Liver (tissue), 9 donors: ENCODE measurements around the gene VEGFC. TPM values are rescaled to one million over a fixed set of nuclear protein-coding genes. Genes with fewer than 3 reads are reported as not detected.

ENCODE experiments used
- DNase-seq: peaks from one replicate; pipeline ENCODE4 v3.0.0-alpha.2; 2017; ENCODE audit warnings: low spot score
- H3K27ac ChIP-seq, 2 donors: one replicate each; pipeline ENCODE4 v1.7.0; 2013; ENCODE audit warnings: inconsistent platforms in 2 of 2, low read length in 2 of 2, control low read depth in 1 of 2, low read depth in 1 of 2, mild to moderate bottlenecking in 1 of 2
- H3K27me3 ChIP-seq, 4 donors: one replicate each; pipeline versions ENCODE4 v1.6.1 to v1.7.0; 2013; ENCODE audit warnings: low read length in 3 of 4, inconsistent platforms in 1 of 4, mild to moderate bottlenecking in 1 of 4, moderate library complexity in 1 of 4; ENCODE audit not compliant: control insufficient read depth in 4 of 4, insufficient read depth in 4 of 4
- H3K36me3 ChIP-seq, 4 donors: one replicate each; pipeline versions ENCODE4 v1.6.1 to v1.7.0; 2013; ENCODE audit warnings: low read length in 3 of 4, mild to moderate bottlenecking in 3 of 4, low read depth in 1 of 4, moderate library complexity in 1 of 4; ENCODE audit not compliant: control insufficient read depth in 4 of 4, insufficient read depth in 3 of 4
- H3K4me1 ChIP-seq, 4 donors: one replicate each; pipeline versions ENCODE4 v1.6.1 to v1.7.0; 2013; ENCODE audit warnings: low read length in 3 of 4, mild to moderate bottlenecking in 3 of 4, moderate library complexity in 1 of 4; ENCODE audit not compliant: control insufficient read depth in 4 of 4, insufficient read depth in 4 of 4
- H3K4me3 ChIP-seq, 3 donors: one replicate each; pipeline versions ENCODE4 v1.6.1 to v1.7.0; 2013; ENCODE audit warnings: low read length in 3 of 3, control low read depth in 1 of 3, low read depth in 1 of 3, mild to moderate bottlenecking in 1 of 3
- H3K9ac ChIP-seq, 2 donors: one replicate each; pipeline ENCODE4 v1.7.0; 2013; ENCODE audit warnings: low read length in 2 of 2, mild to moderate bottlenecking in 2 of 2, moderate library complexity in 2 of 2, control low read depth in 1 of 2, low read depth in 1 of 2
- H3K9me3 ChIP-seq, 4 donors: one replicate each; pipeline versions ENCODE4 v1.6.1 to v1.7.0; 2013; ENCODE audit warnings: low read length in 3 of 4; ENCODE audit not compliant: control insufficient read depth in 4 of 4
- ATF3 ChIP-seq: IDR thresholded peaks from 2 replicates; pipeline ENCODE4 v1.6.1; 2016; ENCODE audit warnings: antibody characterized with exemption
- CTCF ChIP-seq: fragments of 150-350 bp; IDR thresholded peaks from 2 replicates; pipeline ENCODE4 v1.5.1; 2017; ENCODE audit warnings: improper control_type of control experiment, low read depth, low read length; ENCODE audit not compliant: missing input control
- EGR1 ChIP-seq, 2 donors: IDR thresholded peaks; 2 replicates each; pipeline ENCODE4 v1.6.1; 2016 to 2018; ENCODE audit warnings: antibody characterized with exemption in 2 of 2, low read depth in 2 of 2
- FOXA1 ChIP-seq: IDR thresholded peaks from 2 replicates; pipeline ENCODE4 v1.6.1; 2016; ENCODE audit warnings: antibody characterized with exemption
- FOXA2 ChIP-seq: IDR thresholded peaks from 2 replicates; pipeline ENCODE4 v1.6.1; 2016; ENCODE audit warnings: antibody characterized with exemption
- GABPA ChIP-seq, 2 donors: IDR thresholded peaks in 1 of 2; conservative IDR thresholded peaks in 1 of 2; 2 replicates each; pipeline ENCODE4 v1.6.1; 2016; ENCODE audit warnings: antibody characterized with exemption in 2 of 2, mild to moderate bottlenecking in 1 of 2, moderate library complexity in 1 of 2
- HNF4A ChIP-seq, 2 donors: conservative IDR thresholded peaks; 2 replicates each; pipeline ENCODE4 v1.6.1; 2016; ENCODE audit warnings: antibody characterized with exemption in 2 of 2, mild to moderate bottlenecking in 2 of 2
- HNF4G ChIP-seq: IDR thresholded peaks from 2 replicates; pipeline ENCODE4 v1.6.1; 2016; ENCODE audit warnings: antibody characterized with exemption
- JUND ChIP-seq, 2 donors: IDR thresholded peaks; 2 replicates each; pipeline ENCODE4 v1.6.1; 2016; ENCODE audit warnings: antibody characterized with exemption in 2 of 2
- MAX ChIP-seq: IDR thresholded peaks from 2 replicates; pipeline ENCODE4 v1.6.1; 2016; ENCODE audit warnings: antibody characterized with exemption
- NR2F2 ChIP-seq: IDR thresholded peaks from 2 replicates; pipeline ENCODE4 v1.6.1; 2016; ENCODE audit warnings: antibody characterized with exemption
- RAD21 ChIP-seq, 2 donors: IDR thresholded peaks; 2 replicates each; pipeline ENCODE4 v1.6.1; 2016; ENCODE audit warnings: antibody characterized with exemption in 2 of 2, mild to moderate bottlenecking in 2 of 2
- REST ChIP-seq: IDR thresholded peaks from 2 replicates; pipeline ENCODE4 v1.6.1; 2016; ENCODE audit warnings: antibody characterized with exemption, mild to moderate bottlenecking
- RXRA ChIP-seq, 2 donors: IDR thresholded peaks; 2 replicates each; pipeline ENCODE4 v1.6.1; 2017 to 2018; ENCODE audit warnings: antibody characterized with exemption in 2 of 2, mild to moderate bottlenecking in 1 of 2
- SP1 ChIP-seq: IDR thresholded peaks from 2 replicates; pipeline ENCODE4 v1.6.1; 2018; ENCODE audit warnings: antibody characterized with exemption, mild to moderate bottlenecking
- TAF1 ChIP-seq: conservative IDR thresholded peaks from 2 replicates; pipeline ENCODE4 v1.6.1; 2016; ENCODE audit warnings: antibody characterized with exemption, mild to moderate bottlenecking
- YY1 ChIP-seq: IDR thresholded peaks from 2 replicates; pipeline ENCODE4 v1.6.1; 2016; ENCODE audit warnings: antibody characterized with exemption, mild to moderate bottlenecking
- ZBTB33 ChIP-seq: IDR thresholded peaks from 2 replicates; pipeline ENCODE4 v1.6.1; 2016; ENCODE audit warnings: antibody characterized with exemption
- WGBS: extraction: QIAGEN DNeasy Blood & Tissue Kit; methylation state at CpG from one replicate; pipeline ENCODE4 v1.1.7; 2013; 5-methylcytosine and 5-hydroxymethylcytosine counted together
- polyA plus RNA-seq, 2 donors: library from polyadenylated mRNA; stranded (reverse) in 1 of 2; unstranded in 1 of 2; fragments of 200-250 nt in 1 of 2; fragments of >200 nt in 1 of 2; fragmentation: Nextera tagmentation in 1 of 2; extraction: Ambion mirVana in 1 of 2; gene quantifications; one replicate each; pipeline versions ENCODE4 v1.2.1 to v1.2.3, GENCODE V29; 2013 to 2015
- total RNA-seq, 2 donors: library from RNA; depleted of rRNA; stranded (reverse); fragments of >200 nt; gene quantifications; one replicate each; pipeline ENCODE4 v1.2.3, GENCODE V29; 2014
- donor health status: healthy.
- donor health status: healthy.
- donor health status: healthy.
- donor health status: healthy.
- donor health status: healthy.

The VEGFC gene
- total and polyA plus RNA-seq, 4 donors = 0.32 to 1.8 (median 0.95) TPM

GRCh38 chr4:176726803-176727202, 65.9 kb downstream of the VEGFC start:
- Histone ChIP-seq H3K9ac (no peak overlapping the region), H3K27me3 (no peaks in the 10 kb centered on the region), H3K9me3 (no peaks in the 10 kb centered on the region), H3K4me3 (no peak overlapping the region), H3K4me1 (no peaks in the 10 kb centered on the region), H3K36me3 (no peaks in the 10 kb centered on the region), H3K27ac (no peak overlapping the region)
- no peak for DNase-seq
- WGBS = 58% methylated on average over 8 of the region's 8 CpGs
- no peak for TF ChIP-seq HNF4A (conservative IDR thresholded peaks at IDR 0.05)
- TF ChIP-seq JUND (IDR thresholded peaks at IDR 0.05) = no peak
- no peak for TF ChIP-seq ATF3
- no peak for TF ChIP-seq YY1
- TF ChIP-seq CTCF = no peak
- TF ChIP-seq NR2F2 = no peak
- TF ChIP-seq TAF1 = no peak
- no peak for TF ChIP-seq REST
- TF ChIP-seq RAD21 (IDR thresholded peaks at IDR 0.05) = no peak
- TF ChIP-seq MAX = no peak
- TF ChIP-seq ZBTB33 = no peak
- TF ChIP-seq SP1 = no peak
- TF ChIP-seq GABPA (IDR thresholded peaks at IDR 0.05 in 1 of 2, conservative IDR thresholded peaks at IDR 0.05 in 1 of 2) = no peak
- TF ChIP-seq HNF4G = no peak
- TF ChIP-seq RXRA (IDR thresholded peaks at IDR 0.05) = no peak
- no peak for TF ChIP-seq FOXA2
- no peak for TF ChIP-seq EGR1 (IDR thresholded peaks at IDR 0.05; ENCODE audit: low read depth in 2 of 2)
- no peak for TF ChIP-seq FOXA1
